Activated naive CD8-positive, alpha-beta T cell treated with anti-CD3 and anti-CD28 coated beads for 36 hours (primary cell): Measurements from ENCODE around the gene PLEKHM1. TPM values are rescaled to one million over a fixed set of nuclear protein-coding genes. Genes with fewer than 3 reads are reported as not detected.
"Not testable (repeated sequence)": the region's sequence is repeated elsewhere in the genome, so short reads cannot be mapped to it uniquely, and the experiment has no call there.

ENCODE experiments used
- DNase-seq: peaks from one replicate; pipeline ENCODE4 v3.0.0; 2021
- H3K27ac Mint-ChIP-seq: one replicate; pipeline ENCODE4 v1.8.0; 2022; ENCODE audit warnings: mild to moderate bottlenecking, moderate library complexity, mixed read lengths
- H3K27me3 Mint-ChIP-seq: one replicate; pipeline ENCODE4 v1.8.0; 2022; ENCODE audit warnings: mild to moderate bottlenecking, mixed read lengths
- H3K36me3 Mint-ChIP-seq: one replicate; pipeline ENCODE4 v1.8.0; 2021; ENCODE audit warnings: mild to moderate bottlenecking, mixed read lengths
- H3K4me1 Mint-ChIP-seq: one replicate; pipeline ENCODE4 v1.8.0; 2021; ENCODE audit warnings: mixed read lengths
- H3K4me3 Mint-ChIP-seq: one replicate; pipeline ENCODE4 v1.8.0; 2022; ENCODE audit warnings: mild to moderate bottlenecking, moderate library complexity, mixed read lengths
- H3K9me3 Mint-ChIP-seq: one replicate; pipeline ENCODE4 v1.8.0; 2022; ENCODE audit warnings: mixed read lengths
- total RNA-seq, 2 experiments: library from RNA; stranded (reverse); gene quantifications; one replicate each; pipeline ENCODE4 v1.2.3, GENCODE V29; 2021

Gene PLEKHM1
- 10 to 100 TPM; 19.5 to 20.1 TPM for total RNA-seq

DNA sequence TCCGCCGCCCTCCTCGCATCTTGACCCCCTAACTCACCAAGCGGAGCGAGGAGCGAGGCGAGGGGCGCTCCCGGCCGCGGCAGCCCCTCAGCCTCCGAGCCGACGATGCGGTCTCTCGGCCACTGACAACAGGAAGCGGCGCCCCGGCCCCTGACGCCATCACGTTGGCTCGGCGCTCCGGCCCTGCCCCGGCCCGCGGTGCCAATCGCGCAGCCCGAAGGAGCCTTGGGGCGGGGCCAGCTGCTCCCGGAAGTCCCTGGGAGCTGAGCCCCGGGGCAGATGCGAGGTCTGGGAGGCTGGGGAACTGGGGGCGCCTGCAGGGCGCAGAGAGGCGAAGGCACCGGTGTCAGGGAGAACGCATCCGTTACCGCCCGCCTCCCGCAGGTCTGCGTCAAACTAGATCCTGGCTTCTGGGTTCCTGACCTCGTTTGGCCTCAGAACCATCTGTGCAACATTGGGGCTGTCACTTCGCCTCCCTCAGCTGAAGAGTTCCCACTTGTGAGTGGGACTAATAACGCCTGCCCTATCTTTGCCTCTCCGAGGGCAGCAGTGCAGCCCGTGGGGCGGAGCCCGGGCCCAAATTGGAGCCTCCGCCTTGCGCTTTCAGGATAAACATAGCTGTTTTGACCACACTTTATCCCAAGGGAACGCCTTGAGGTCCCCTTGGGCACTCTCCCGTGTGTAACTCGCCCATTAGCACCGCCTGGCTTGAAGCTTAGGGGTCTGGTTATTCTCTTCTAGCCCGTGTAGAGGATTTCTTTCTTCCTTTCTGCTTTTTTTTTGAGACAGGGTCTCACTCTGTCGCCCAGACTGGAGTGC, at the start of gene PLEKHM1:
Gene PLEKHM1 (minus strand): TSS at position 107 of the 819 bp plus-strand sequence. CDS start 8,237 bp downstream, outside the sequence.
- H3K27ac Mint-ChIP-seq, result peak within 1 kb of the TSS; percentile 88
- H3K27me3 Mint-ChIP-seq, H3K36me3 Mint-ChIP-seq, H3K9me3 Mint-ChIP-seq: not testable (repeated sequence)
- H3K4me3 Mint-ChIP-seq, result peak within 1 kb of the TSS; percentile 91
- peak; percentile 91 for DNase-seq
- peaks cover 16% of the 10 kb centered on the region for H3K4me1 Mint-ChIP-seq

GRCh38 chr17:45538168-45538567, 47.6 kb upstream of the PLEKHM1 start:
- not testable (repeated sequence) for H3K9me3 Mint-ChIP-seq, H3K4me1 Mint-ChIP-seq

DNA sequence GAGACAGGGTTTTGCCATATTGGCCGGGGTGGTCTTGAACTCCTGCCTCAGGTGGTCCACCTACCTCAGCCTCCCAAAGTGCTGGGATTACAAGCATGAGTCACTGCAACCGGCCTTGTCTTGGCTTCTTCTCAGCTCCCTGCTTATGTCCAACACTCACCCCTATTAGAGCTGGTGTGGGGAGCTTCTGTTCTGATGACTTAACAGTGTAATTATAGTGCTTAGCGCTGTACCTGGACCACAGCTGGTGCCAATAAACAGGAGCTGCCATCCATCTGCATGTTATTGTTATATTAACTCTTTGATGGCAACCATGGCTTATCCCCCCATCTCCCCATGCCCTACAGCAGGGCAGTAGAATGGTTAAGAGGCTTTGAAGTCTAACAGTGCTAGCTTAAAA, 15.6 kb upstream of the PLEKHM1 start:
- H3K4me3 Mint-ChIP-seq, DNase-seq, H3K9me3 Mint-ChIP-seq, H3K27me3 Mint-ChIP-seq, H3K36me3 Mint-ChIP-seq, H3K27ac Mint-ChIP-seq, H3K4me1 Mint-ChIP-seq: not testable (repeated sequence)

More at GRCh38 chr17:45538168-45538567, 47.6 kb upstream of the PLEKHM1 start:
- H3K4me3 Mint-ChIP-seq, H3K27me3 Mint-ChIP-seq, H3K36me3 Mint-ChIP-seq, DNase-seq, H3K27ac Mint-ChIP-seq: not testable (repeated sequence)

DNA sequence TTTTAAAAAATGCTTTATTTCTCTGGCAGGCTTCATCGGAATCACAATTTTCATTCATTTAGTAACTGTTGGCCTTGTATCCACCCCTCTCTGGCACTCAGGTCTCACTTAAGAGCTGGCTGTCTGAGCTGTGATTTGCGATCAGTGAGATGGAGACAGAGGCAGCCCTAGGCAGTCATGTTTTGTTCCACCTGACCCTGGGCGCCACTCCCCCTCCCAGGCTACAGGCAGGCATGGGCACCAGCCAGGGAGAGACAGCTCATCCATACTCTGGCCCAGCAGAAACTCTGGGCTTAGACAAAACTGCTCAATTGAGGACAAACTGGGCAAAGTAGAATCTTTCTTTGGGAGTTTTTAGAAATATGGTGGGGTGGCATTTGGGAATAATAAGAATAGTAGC, 14.7 kb upstream of the PLEKHM1 start:
- H3K27ac Mint-ChIP-seq, H3K27me3 Mint-ChIP-seq, H3K36me3 Mint-ChIP-seq, H3K4me1 Mint-ChIP-seq, DNase-seq, H3K9me3 Mint-ChIP-seq, H3K4me3 Mint-ChIP-seq: not testable (repeated sequence)

DNA sequence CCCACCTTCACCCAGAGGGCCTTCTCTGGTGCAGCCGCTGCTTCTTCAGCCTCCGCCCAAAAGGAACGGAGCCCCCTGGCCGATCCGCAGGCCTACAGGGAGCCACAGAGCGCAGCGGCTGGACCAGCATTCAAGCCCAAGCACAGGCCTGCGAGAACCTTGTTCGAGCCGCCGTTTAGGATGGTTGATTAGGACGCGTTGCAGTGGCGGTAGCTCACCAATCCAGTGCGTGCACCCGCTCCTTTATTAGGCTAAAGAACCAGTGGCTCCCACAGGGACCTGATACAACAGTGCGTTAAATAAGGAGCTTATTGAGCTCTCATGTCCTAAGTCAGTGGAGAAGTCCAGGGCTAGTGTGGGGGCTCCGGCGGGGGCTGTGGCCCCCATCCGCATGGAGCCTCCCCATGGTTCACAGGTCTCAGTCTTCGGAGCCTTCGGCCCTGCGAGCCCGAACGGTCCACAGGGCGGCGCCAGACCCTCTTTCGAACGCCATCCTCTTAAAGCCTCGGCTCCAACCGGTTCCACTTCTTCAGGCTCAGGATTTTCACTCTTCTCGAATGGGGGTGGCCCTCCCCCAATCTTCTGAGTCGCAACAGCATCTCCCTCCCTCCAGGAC, 10.7 kb upstream of the PLEKHM1 start:
- H3K9me3 Mint-ChIP-seq, H3K27ac Mint-ChIP-seq: not testable (repeated sequence)
- peak; percentile 8 for DNase-seq

GRCh38 chr17:45500478-45500877, 10.0 kb upstream of the PLEKHM1 start:
- not testable (repeated sequence) for H3K36me3 Mint-ChIP-seq, H3K27me3 Mint-ChIP-seq, H3K27ac Mint-ChIP-seq, H3K4me1 Mint-ChIP-seq, DNase-seq, H3K4me3 Mint-ChIP-seq, H3K9me3 Mint-ChIP-seq

More for the DNA sequence above, 10.7 kb upstream of the PLEKHM1 start:
- not testable (repeated sequence) for H3K27me3 Mint-ChIP-seq, H3K4me1 Mint-ChIP-seq, H3K4me3 Mint-ChIP-seq, H3K36me3 Mint-ChIP-seq

- H3K27ac Mint-ChIP-seq, H3K4me3 Mint-ChIP-seq, H3K9me3 Mint-ChIP-seq, H3K27me3 Mint-ChIP-seq, DNase-seq, H3K36me3 Mint-ChIP-seq, H3K4me1 Mint-ChIP-seq: not testable (repeated sequence)
These were observed 8.7 kb upstream of the PLEKHM1 start for GRCh38 chr17:45499208-45499607.

DNA sequence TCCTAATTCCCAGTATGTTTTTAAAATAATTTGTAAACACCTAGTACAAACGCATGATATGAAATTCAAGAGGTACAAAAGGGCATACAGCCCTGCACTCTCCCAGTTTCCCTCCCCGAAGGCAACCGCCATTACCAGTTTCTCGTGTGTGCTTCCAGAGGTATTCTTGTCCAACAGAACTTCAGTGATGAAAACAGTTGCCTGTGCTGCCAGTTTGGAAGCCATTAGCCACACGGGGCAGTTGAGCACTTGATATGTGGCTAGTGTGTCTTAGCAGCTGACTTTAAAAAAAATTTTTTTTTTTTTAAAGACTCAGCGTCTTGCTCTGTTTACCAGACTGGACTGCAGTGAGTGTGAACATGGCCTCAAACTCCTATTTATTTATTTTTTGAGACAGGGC, 7.9 kb upstream of the PLEKHM1 start:
- not testable (repeated sequence) for H3K27me3 Mint-ChIP-seq, H3K4me3 Mint-ChIP-seq, DNase-seq, H3K27ac Mint-ChIP-seq, H3K9me3 Mint-ChIP-seq, H3K4me1 Mint-ChIP-seq, H3K36me3 Mint-ChIP-seq

DNA sequence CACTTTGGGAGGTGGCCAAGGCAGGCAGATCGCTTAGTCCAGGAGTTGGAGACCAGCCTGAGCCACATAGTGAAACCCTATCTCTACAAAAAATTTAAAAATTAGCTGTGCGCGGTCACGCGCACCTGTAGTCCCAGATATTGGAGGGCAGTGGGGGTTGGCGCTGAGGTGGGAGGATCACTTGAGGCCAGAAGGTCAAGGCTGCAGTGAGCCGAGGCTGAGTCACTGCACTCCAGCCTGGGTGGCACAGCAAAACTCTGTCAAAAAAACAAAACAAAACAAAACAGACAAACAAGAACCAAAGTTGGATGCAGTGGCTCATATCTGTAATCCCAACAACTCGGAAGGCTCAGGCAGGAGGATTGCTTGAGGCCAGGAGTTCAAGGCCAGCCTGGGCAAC, 6.9 kb upstream of the PLEKHM1 start:
- not testable (repeated sequence) for H3K9me3 Mint-ChIP-seq, H3K4me1 Mint-ChIP-seq, DNase-seq, H3K27me3 Mint-ChIP-seq, H3K27ac Mint-ChIP-seq, H3K4me3 Mint-ChIP-seq, H3K36me3 Mint-ChIP-seq

DNA sequence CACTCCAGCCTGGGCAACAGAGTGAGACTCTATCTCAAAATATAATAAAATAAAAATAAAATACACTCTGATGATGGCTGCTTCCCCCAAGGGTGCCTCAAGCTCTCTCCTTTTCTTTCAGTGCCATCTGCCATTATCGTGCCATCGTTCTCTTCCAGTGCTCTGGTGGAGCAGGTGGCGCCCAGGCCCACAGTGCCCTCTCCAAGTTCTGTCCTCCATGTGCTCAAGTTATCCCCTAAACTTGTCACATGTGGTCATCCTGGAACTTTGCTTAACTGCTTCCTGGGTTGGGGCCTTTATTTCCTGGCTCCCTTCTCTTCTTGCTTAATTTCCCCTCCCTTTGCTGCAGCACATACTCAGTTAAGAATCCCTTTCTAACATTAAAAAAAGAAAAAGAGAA, 6.0 kb upstream of the PLEKHM1 start:
- not testable (repeated sequence) for H3K4me1 Mint-ChIP-seq, H3K36me3 Mint-ChIP-seq

GRCh38 chr17:45494556-45494955, 4.0 kb upstream of the PLEKHM1 start:
- H3K9me3 Mint-ChIP-seq, H3K36me3 Mint-ChIP-seq, H3K27ac Mint-ChIP-seq: not testable (repeated sequence)

More for the DNA sequence above, 6.0 kb upstream of the PLEKHM1 start:
- not testable (repeated sequence) for H3K27ac Mint-ChIP-seq, DNase-seq, H3K4me3 Mint-ChIP-seq, H3K9me3 Mint-ChIP-seq, H3K27me3 Mint-ChIP-seq

DNA sequence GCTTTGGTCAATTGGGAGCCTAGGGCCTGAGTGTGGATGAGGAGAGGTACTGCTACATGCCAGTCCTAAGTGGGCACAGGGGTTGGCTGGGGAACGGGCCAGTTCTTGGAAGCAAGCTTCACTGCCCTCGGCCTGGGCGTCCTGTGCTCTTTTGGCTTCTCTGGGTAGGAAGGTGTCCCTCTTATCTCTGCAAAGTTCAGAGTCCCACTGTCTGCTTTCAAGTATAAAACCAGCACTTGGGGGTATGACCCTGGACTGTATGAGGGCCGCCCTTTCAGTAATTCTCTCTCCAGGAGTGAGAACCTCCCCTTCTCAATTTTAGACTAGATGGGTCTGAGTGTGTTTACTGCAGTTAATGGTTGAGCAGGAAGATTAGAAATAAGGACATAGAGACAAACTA, 1.6 kb upstream of the PLEKHM1 start:
- peaks cover 16% of the 10 kb centered on the region for H3K4me1 Mint-ChIP-seq
- not testable (repeated sequence) for H3K9me3 Mint-ChIP-seq, H3K36me3 Mint-ChIP-seq, H3K27me3 Mint-ChIP-seq, H3K4me3 Mint-ChIP-seq, DNase-seq, H3K27ac Mint-ChIP-seq

More at GRCh38 chr17:45494556-45494955, 4.0 kb upstream of the PLEKHM1 start:
- not testable (repeated sequence) for DNase-seq, H3K4me3 Mint-ChIP-seq, H3K4me1 Mint-ChIP-seq, H3K27me3 Mint-ChIP-seq

- Mint-ChIP-seq H3K27ac (peak overlapping the region; percentile 62), H3K4me3 (peak overlapping the region; percentile 91), H3K4me1 (peaks cover 16% of the 10 kb centered on the region)
- not testable (repeated sequence) for H3K9me3 Mint-ChIP-seq, H3K27me3 Mint-ChIP-seq, DNase-seq, H3K36me3 Mint-ChIP-seq
These were observed 323 bp downstream of the PLEKHM1 start for GRCh38 chr17:45490198-45490597.

DNA sequence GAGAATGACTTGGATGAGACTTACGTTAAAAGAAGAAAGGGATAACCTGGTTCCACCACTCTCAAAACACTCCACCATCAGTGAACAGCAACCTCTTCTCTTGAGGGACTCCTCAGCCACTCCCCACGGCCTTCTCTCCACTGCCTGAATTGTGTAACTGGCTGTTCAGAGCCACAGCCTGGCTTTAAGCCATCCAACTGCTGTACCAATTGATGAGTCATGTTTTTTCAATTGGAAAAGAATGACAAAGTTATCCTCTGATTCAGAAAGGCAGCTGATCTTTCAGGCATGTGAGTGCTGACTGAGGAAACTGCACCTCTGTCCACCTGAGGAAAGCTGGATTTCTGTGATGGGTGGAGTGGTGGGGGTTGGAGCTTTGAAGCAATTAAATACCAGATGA, 2.8 kb downstream of the PLEKHM1 start:
- H3K4me3 Mint-ChIP-seq, H3K36me3 Mint-ChIP-seq, H3K9me3 Mint-ChIP-seq, DNase-seq, H3K27me3 Mint-ChIP-seq: not testable (repeated sequence)
- Mint-ChIP-seq H3K27ac (peak overlapping the region; percentile 75), H3K4me1 (peaks cover 22% of the 10 kb centered on the region)

DNA sequence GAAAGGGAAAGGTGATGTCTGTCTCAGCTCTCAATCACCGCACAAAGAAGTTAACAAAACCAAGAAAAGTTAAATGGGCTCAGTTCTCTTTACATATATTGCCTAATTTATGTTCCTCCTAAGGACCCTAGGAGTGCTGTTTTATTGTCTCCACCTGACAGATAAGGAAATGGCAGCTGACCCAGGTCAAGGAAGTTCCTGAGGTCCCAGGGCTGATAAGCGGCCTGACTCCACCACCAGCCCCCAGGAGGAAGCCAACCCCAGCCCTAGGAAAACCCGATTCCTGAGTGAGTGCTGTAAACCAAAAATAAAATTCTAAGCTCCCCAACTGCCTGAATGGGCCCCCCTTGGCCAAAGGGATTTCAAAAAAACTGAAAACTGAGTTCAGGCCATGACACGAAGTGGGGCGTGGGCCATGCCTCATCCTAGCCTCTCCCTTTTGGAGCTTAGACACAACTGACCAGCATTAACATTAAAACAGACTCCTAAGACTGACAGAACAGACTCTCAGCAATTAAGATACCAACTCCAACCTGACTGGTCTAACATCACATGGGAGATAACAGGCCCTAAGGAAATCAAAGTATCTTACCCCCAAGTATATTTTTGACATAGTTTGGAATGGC, 6.8 kb downstream of the PLEKHM1 start:
- H3K36me3 Mint-ChIP-seq, result not testable (repeated sequence)

More for the DNA sequence above, 6.8 kb downstream of the PLEKHM1 start:
- DNase-seq, H3K4me3 Mint-ChIP-seq, H3K27me3 Mint-ChIP-seq, H3K9me3 Mint-ChIP-seq: not testable (repeated sequence)
- Mint-ChIP-seq H3K4me1 (peaks cover 11% of the 10 kb centered on the region), H3K27ac (peak overlapping the region; percentile 56)
